Gastrocnemius medialis (tissue), 4 donors: ENCODE data around the gene DYNC2H1.

Experiments used
- POLR2A ChIP-seq, 2 donors: fragments of 450-650 bp; IDR thresholded peaks; one replicate each; pipeline ENCODE4 v1.6.1; 2017; ENCODE audit warnings: antibody characterized with exemption in 2 of 2, mild to moderate bottlenecking in 2 of 2, moderate library complexity in 2 of 2
- TF ChIP-seq, protein P1 (sequence below), 5 experiments: fragments of 450-650 bp in 3 of 5; fragments of 200-600 bp in 2 of 5; sonication (generic) in 2 of 5; IDR thresholded peaks in 4 of 5; conservative IDR thresholded peaks in 1 of 5; 1 replicate in 4 of 5; 2 replicates in 1 of 5; pipeline ENCODE4 v1.5.1; 2016 to 2019; ENCODE audit warnings: antibody characterized with exemption in 5 of 5, mild to moderate bottlenecking in 3 of 5, moderate library complexity in 3 of 5

DNA sequence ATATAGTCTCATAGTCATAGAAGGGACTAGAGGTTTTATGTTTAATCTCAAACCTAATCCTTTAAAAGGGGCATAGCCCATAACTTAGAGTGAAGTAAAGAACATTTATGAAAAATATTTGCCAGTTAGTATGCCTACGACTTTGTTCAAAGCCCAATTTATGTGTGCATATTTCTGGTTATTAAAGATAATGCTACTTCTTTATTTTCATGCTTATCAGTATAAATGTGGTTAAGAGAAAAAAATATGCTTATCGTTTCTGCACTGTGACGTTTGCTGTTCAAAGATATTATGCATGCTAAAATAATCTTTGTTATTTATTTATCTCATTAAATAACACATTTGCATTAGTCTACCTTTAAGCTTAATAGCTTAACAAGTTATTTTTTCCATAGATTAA, 343.9 kb downstream of the DYNC2H1 start:
- TF ChIP-seq, protein P1, sequence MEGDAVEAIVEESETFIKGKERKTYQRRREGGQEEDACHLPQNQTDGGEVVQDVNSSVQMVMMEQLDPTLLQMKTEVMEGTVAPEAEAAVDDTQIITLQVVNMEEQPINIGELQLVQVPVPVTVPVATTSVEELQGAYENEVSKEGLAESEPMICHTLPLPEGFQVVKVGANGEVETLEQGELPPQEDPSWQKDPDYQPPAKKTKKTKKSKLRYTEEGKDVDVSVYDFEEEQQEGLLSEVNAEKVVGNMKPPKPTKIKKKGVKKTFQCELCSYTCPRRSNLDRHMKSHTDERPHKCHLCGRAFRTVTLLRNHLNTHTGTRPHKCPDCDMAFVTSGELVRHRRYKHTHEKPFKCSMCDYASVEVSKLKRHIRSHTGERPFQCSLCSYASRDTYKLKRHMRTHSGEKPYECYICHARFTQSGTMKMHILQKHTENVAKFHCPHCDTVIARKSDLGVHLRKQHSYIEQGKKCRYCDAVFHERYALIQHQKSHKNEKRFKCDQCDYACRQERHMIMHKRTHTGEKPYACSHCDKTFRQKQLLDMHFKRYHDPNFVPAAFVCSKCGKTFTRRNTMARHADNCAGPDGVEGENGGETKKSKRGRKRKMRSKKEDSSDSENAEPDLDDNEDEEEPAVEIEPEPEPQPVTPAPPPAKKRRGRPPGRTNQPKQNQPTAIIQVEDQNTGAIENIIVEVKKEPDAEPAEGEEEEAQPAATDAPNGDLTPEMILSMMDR (IDR thresholded peaks at IDR 0.05 in 4 of 5, conservative IDR thresholded peaks at IDR 0.05 in 1 of 5) = no peak
- TF ChIP-seq POLR2A (IDR thresholded peaks at IDR 0.05) = no peak
